ENCODE results near the gene ZBED6. TPM values are rescaled to one million over a fixed set of nuclear protein-coding genes. Genes with fewer than 3 reads are reported as not detected.
"Not testable (repeated sequence)": the region's sequence is repeated elsewhere in the genome, so short reads cannot be mapped to it uniquely, and the experiment has no call there.

The ZBED6 gene
- total RNA-seq, 2 donors from 2014 or later: 25.6 to 26.6 TPM

DNA sequence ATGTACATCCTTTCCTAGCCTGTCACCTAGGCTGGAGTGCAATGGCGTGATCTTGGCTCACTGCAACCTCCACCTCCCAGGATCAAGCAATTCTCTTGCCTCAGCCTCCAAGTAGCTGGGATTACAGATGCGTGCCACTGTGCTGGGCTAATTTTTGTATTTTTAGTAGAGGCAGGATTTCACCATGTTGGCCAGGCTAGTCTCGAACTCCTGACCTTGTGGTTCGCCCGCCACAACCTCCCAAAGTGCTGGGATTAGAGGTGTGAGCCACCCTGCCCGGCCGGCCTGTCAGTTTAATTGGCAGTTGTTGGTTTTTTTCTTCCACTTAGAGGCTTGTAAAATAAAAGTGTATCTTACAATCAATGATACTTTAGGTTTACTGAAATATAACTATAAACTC, 1.9 kb upstream of the ZBED6 start:
- not testable (repeated sequence) for H3K9me3 Mint-ChIP-seq; H3K27me3 Mint-ChIP-seq (ENCODE audit: low read depth); DNase-seq; H3K4me3 Mint-ChIP-seq; ATAC-seq (replicated peaks in 1 of 2); H3K27ac Mint-ChIP-seq
- Mint-ChIP-seq H3K36me3 (ENCODE audit: insufficient read depth in 2 of 2) (peaks cover 17 to 23% of the 10 kb centered on the region in 2 donors), H3K4me1 (ENCODE audit: low read depth) (peaks cover 30% of the 10 kb centered on the region)

DNA sequence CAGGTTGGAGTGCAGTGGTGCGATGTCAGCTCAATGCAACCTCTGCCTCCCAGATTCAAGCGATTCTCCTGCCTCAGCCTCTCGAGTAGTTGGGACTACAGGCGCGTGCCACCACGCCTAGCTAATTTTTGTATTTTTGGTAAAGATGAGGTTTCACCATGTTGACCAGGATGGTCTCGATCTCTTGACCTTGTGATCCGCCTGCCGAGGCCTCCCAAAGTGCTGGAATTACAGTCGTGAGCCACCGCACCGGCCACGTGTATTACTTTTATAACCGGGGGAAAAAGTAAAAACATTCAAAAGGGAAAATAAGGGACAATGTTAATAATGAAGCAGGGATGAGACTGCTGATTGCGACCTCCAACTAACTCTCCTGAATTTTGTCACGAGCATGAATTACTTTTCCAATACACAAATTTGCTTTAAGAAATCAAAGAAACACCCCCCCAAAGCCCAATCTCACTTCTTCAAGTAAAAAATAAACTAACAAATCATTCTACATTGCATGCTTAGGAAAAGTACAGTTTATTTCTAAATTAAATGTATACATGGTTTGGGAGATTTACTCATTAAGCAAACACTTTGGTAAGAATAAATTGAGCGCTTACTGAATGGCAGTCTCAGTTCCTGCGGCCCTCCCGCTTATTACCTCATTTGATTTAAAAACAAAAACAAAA, 521 bp upstream of the ZBED6 start:
- Mint-ChIP-seq H3K4me1 (ENCODE audit: low read depth) (peaks cover 43% of the 10 kb centered on the region), H3K4me3 (peak overlapping the region; percentile 91 to 98), H3K27me3 (ENCODE audit: low read depth) (no peaks in the 10 kb centered on the region), H3K27ac (peak overlapping the region; percentile 85), H3K9me3 (peaks cover 2 to 5% of the 10 kb centered on the region in 2 donors), H3K36me3 (ENCODE audit: insufficient read depth in 2 of 2) (peaks cover 17 to 32% of the 10 kb centered on the region in 2 donors)
- DNase-seq (no peak), ATAC-seq (replicated peaks in 1 of 2) (no peak)

DNA sequence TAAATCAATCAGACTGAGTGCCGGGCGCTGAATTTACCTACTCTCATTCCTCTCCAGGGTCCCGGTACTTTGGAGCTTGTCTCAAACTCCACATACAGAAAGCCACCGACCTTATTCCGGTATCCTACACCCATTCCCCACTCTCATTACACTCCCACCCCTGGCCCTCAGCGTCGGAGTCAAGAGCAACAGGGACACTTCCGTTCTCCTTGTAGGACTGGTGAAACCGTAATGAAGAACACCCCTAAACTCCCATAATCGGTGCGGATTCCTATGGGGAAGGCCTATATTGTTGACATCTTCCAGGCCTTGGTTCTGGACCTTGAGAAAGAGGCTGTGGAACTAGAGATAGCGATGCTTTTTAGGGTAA, 798 bp downstream of the ZBED6 start:
- H3K4me3 Mint-ChIP-seq: peak overlapping the region; percentile 91 to 98
- peaks cover 2 to 5% of the 10 kb centered on the region in 2 donors for H3K9me3 Mint-ChIP-seq

DNA sequence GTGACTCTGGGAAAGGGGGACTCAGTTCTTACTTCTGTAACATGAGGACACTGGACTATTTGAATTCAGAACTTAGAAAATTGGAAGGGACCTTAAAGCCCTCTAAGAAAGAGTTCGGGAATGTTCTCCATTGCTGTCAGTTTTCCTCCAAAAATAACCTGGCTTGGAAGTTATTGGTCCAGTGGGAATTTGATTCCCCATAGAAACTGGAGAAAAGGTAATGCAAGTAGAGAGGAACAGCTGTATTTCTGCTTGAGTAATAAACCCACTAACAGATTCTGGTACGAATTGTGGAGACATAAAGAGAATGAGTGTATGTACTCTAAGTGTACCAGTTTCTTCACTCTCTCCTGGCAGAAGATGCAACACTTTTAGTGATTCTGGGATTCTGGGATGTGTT, 1.8 kb downstream of the ZBED6 start:
- Mint-ChIP-seq H3K27me3 (ENCODE audit: low read depth) (no peaks in the 10 kb centered on the region), H3K4me3 (peak overlapping the region; percentile 91 to 98), H3K27ac (peak overlapping the region; percentile 95), H3K4me1 (ENCODE audit: low read depth) (peaks cover 52% of the 10 kb centered on the region), H3K36me3 (ENCODE audit: insufficient read depth in 2 of 2) (peaks cover 17 to 32% of the 10 kb centered on the region in 2 donors), H3K9me3 (peaks cover 2 to 5% of the 10 kb centered on the region in 2 donors)
- no peak for ATAC-seq (replicated peaks in 1 of 2)
- no peak for DNase-seq

More for the DNA sequence above, 798 bp downstream of the ZBED6 start:
- peak; percentile 34 to 43 for DNase-seq
- peaks cover 17 to 32% of the 10 kb centered on the region in 2 donors for H3K36me3 Mint-ChIP-seq (ENCODE audit: insufficient read depth in 2 of 2)
- no peaks in the 10 kb centered on the region for H3K27me3 Mint-ChIP-seq (ENCODE audit: low read depth)
- peak in 1 of 2 donors; percentile 40 for ATAC-seq (replicated peaks in 1 of 2)
- H3K27ac Mint-ChIP-seq: peak overlapping the region; percentile 95
- peaks cover 50% of the 10 kb centered on the region for H3K4me1 Mint-ChIP-seq (ENCODE audit: low read depth)

DNA sequence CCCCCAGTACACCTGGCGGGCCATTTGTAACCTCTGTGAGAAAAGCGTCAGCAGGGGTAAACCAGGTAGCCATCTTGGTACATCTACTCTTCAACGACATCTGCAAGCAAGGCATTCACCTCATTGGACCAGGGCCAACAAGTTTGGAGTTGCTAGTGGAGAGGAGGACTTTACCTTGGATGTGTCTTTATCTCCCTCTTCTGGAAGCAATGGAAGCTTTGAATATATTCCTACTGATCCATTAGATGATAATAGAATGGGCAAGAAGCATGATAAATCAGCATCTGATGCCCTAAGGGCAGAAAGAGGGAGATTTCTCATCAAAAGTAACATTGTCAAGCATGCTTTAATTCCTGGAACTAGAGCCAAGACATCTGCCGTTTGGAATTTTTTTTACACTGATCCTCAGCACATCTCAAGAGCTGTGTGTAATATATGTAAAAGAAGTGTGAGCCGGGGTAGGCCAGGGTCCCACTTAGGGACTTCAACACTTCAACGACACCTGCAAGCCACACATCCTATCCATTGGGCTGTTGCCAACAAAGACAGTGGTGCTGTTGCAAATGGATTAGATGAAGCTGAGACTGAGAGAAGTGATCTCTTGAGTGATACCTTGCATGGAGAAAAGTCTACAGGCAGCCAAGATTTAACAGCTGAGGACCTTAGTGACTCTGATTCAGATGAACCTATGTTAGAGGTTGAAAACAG, 2.7 kb downstream of the ZBED6 start:
- peaks cover 59% of the 10 kb centered on the region for H3K4me1 Mint-ChIP-seq (ENCODE audit: low read depth)
- no peak for DNase-seq
- peaks cover 2 to 5% of the 10 kb centered on the region in 2 donors for H3K9me3 Mint-ChIP-seq
- H3K27ac Mint-ChIP-seq: no peak overlapping the region
- H3K4me3 Mint-ChIP-seq: peak overlapping the region; percentile 91 to 98
- H3K36me3 Mint-ChIP-seq (ENCODE audit: insufficient read depth in 2 of 2): peaks cover 19 to 34% of the 10 kb centered on the region in 2 donors
- no peak for ATAC-seq (replicated peaks in 1 of 2)
- no peaks in the 10 kb centered on the region for H3K27me3 Mint-ChIP-seq (ENCODE audit: low read depth)

- no peak for ATAC-seq (replicated peaks in 1 of 2)
- peaks cover 69% of the 10 kb centered on the region for H3K4me1 Mint-ChIP-seq (ENCODE audit: low read depth)
- DNase-seq: no peak
- peaks cover 2 to 5% of the 10 kb centered on the region in 2 donors for H3K9me3 Mint-ChIP-seq
- H3K27ac Mint-ChIP-seq: no peak overlapping the region
- H3K4me3 Mint-ChIP-seq: peak overlapping the region in 1 of 2 donors; percentile 47
- H3K36me3 Mint-ChIP-seq (ENCODE audit: insufficient read depth in 2 of 2): peaks cover 21 to 43% of the 10 kb centered on the region in 2 donors
- H3K27me3 Mint-ChIP-seq (ENCODE audit: low read depth): no peaks in the 10 kb centered on the region
Observed at GRCh38 chr1:203799157-203799556, 3.7 kb downstream of the ZBED6 start.

DNA sequence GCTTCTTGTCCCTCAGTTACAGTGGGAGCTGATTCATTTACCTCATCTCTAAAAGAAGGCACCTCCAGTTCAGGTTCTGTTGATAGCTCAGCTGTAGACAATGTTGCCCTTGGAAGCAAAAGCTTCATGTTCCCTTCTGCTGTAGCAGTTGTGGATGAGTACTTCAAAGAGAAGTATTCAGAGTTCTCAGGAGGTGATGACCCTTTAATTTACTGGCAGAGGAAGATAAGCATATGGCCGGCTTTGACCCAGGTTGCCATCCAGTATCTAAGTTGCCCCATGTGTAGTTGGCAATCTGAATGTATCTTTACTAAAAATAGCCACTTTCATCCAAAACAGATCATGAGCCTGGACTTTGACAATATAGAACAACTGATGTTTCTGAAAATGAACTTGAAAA, 4.5 kb downstream of the ZBED6 start:
- Mint-ChIP-seq H3K27ac (no peak overlapping the region), H3K4me3 (peak overlapping the region in 1 of 2 donors; percentile 47), H3K27me3 (ENCODE audit: low read depth) (no peaks in the 10 kb centered on the region), H3K4me1 (ENCODE audit: low read depth) (peaks cover 70% of the 10 kb centered on the region), H3K36me3 (ENCODE audit: insufficient read depth in 2 of 2) (peaks cover 21 to 48% of the 10 kb centered on the region in 2 donors), H3K9me3 (peaks cover 2 to 5% of the 10 kb centered on the region in 2 donors)
- no peak for ATAC-seq (replicated peaks in 1 of 2)
- no peak for DNase-seq

DNA sequence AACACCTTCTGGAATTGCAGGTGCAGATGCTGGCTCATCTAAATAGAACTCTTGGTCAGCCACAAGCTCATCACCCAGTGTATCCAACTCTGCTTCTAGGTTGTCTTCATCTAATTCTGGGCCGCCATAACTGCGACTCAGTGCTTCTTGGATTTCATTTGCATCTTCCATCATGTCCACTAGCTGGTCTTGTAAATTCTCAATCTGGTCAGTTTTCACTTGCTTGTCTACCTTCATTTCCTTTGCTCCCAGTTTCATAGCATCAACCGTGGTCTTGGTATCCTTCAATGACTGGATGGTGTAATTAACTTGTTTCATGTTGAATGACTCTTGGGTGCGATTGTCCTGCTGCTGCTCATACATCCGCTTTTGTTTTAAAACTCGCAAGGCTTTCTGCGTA, 10.3 kb downstream of the ZBED6 start:
- H3K4me3 Mint-ChIP-seq: no peak overlapping the region
- H3K36me3 Mint-ChIP-seq (ENCODE audit: insufficient read depth in 2 of 2): peaks cover 10 to 35% of the 10 kb centered on the region in 2 donors
- H3K9me3 Mint-ChIP-seq: no peaks in the 10 kb centered on the region
- DNase-seq (no peak), ATAC-seq (replicated peaks in 1 of 2) (no peak)
- H3K4me1 Mint-ChIP-seq (ENCODE audit: low read depth): peaks cover 42% of the 10 kb centered on the region
- H3K27ac Mint-ChIP-seq: no peak overlapping the region
- H3K27me3 Mint-ChIP-seq (ENCODE audit: low read depth): no peaks in the 10 kb centered on the region

GRCh38 chr1:203807196-203807595, 11.8 kb downstream of the ZBED6 start:
- H3K9me3 Mint-ChIP-seq: no peaks in the 10 kb centered on the region
- DNase-seq (no peak), ATAC-seq (replicated peaks in 1 of 2) (no peak)
- H3K36me3 Mint-ChIP-seq (ENCODE audit: insufficient read depth in 2 of 2): peaks cover 10 to 40% of the 10 kb centered on the region in 2 donors
- peaks cover 47% of the 10 kb centered on the region for H3K4me1 Mint-ChIP-seq (ENCODE audit: low read depth)
- H3K27me3 Mint-ChIP-seq (ENCODE audit: low read depth): no peaks in the 10 kb centered on the region
- no peak overlapping the region for H3K4me3 Mint-ChIP-seq
- no peak overlapping the region for H3K27ac Mint-ChIP-seq

DNA sequence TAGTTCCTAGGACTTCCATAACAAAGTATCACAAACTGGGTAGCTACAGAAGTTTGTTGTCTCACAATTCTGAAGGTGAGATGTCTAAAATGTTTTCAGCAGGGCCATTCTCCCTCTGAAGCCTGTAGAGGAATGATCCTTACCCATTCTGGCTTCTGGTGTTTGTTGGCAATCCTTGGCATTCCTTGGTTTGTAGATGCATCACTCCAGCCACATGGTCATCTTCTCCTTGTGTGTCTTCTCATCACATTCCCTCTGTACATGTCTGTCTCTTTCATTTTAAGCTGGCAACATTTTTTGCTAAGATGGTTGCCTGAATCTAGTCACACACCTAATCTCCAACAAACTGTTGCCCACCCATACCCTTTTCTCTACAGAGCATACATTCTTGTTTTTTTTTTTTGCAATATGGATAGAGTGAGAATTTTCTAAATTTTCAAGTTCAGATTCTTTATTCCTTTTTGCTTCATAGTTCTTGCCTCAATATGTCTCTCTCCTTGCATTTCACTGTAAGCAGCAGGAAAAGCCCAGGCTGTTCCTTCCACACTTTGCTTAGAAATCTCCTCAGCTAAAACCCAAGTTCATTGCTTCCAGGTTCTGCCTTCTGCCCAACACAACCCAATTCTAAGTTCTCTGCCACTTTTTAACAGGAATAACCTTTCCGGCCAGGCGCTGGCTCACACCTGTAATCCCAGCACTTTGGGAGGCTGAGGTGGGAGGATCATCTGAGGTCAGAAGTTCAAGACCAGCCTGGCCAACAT, 18.3 kb downstream of the ZBED6 start:
- DNase-seq: no peak
- Mint-ChIP-seq H3K4me3 (no peak overlapping the region), H3K27ac (peak overlapping the region; percentile 35), H3K27me3 (ENCODE audit: low read depth) (no peaks in the 10 kb centered on the region), H3K9me3 (no peaks in the 10 kb centered on the region), H3K4me1 (ENCODE audit: low read depth) (peaks cover 12% of the 10 kb centered on the region), H3K36me3 (ENCODE audit: insufficient read depth in 2 of 2) (peaks cover 9 to 26% of the 10 kb centered on the region in 2 donors)
- no peak for ATAC-seq (replicated peaks in 1 of 2)

DNA sequence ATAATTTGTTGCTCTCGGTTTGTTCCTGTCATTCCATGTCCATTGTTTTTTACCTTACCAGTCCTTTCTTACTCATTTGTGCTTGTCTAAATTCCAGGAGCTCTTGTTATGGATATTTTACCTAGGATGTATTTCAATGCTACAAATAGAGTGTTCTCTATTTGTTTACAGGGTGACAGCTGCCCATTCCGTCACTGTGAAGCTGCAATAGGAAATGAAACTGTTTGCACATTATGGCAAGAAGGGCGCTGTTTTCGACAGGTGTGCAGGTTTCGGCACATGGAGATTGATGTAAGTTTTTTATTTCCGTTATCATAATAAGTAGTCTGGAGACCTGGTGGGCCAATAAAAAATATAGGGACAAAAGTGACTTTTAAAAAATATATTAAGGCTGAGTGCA, 23.0 kb downstream of the ZBED6 start:
- Mint-ChIP-seq H3K9me3 (no peaks in the 10 kb centered on the region), H3K4me3 (no peak overlapping the region), H3K4me1 (ENCODE audit: low read depth) (peaks cover 10% of the 10 kb centered on the region), H3K27me3 (ENCODE audit: low read depth) (no peaks in the 10 kb centered on the region), H3K36me3 (ENCODE audit: insufficient read depth in 2 of 2) (peaks cover 19 to 37% of the 10 kb centered on the region in 2 donors), H3K27ac (no peak overlapping the region)
- ATAC-seq (replicated peaks in 1 of 2) (no peak), DNase-seq (no peak)

GRCh38 chr1:203823306-203823705, 27.9 kb downstream of the ZBED6 start:
- no peaks in the 10 kb centered on the region for H3K9me3 Mint-ChIP-seq
- peaks cover 34% of the 10 kb centered on the region for H3K4me1 Mint-ChIP-seq (ENCODE audit: low read depth)
- no peak for ATAC-seq (replicated peaks in 1 of 2)
- H3K27ac Mint-ChIP-seq: peak overlapping the region; percentile 96
- peaks cover 20 to 46% of the 10 kb centered on the region in 2 donors for H3K36me3 Mint-ChIP-seq (ENCODE audit: insufficient read depth in 2 of 2)
- DNase-seq: no peak
- H3K27me3 Mint-ChIP-seq (ENCODE audit: low read depth): no peaks in the 10 kb centered on the region
- no peak overlapping the region for H3K4me3 Mint-ChIP-seq

- Mint-ChIP-seq H3K4me3 (no peak overlapping the region), H3K4me1 (ENCODE audit: low read depth) (peaks cover 34% of the 10 kb centered on the region), H3K27ac (no peak overlapping the region), H3K27me3 (ENCODE audit: low read depth) (no peaks in the 10 kb centered on the region), H3K9me3 (no peaks in the 10 kb centered on the region), H3K36me3 (ENCODE audit: insufficient read depth in 2 of 2) (peaks cover 20 to 49% of the 10 kb centered on the region in 2 donors)
- ATAC-seq (replicated peaks in 1 of 2) (no peak), DNase-seq (no peak)
Observed at GRCh38 chr1:203826175-203826574, 30.8 kb downstream of the ZBED6 start.
